ENCODE data around the gene FECH. TPM values are rescaled to one million over a fixed set of nuclear protein-coding genes. Genes with fewer than 3 reads are reported as not detected.
A peak's percentile ranks its signal among the peaks of the same experiment; 100 is the strongest.

The FECH gene
- polyA plus RNA-seq, 3 donors = 9.7 to 23.3 (median 9.9) TPM

- Mint-ChIP-seq H3K4me3 (no peak overlapping the region), H3K9me3 (no peaks in the 10 kb centered on the region), H3K27me3 (ENCODE audit: low read depth in 3 of 3) (no peaks in the 10 kb centered on the region), H3K36me3 (peaks cover 45 to 46% of the 10 kb centered on the region in 2 donors), H3K4me1 (peaks cover 10% of the 10 kb centered on the region), H3K27ac (no peak overlapping the region)
- Histone ChIP-seq H3K79me2 (ENCODE audit: insufficient read depth, low read length) (no peaks in the 10 kb centered on the region), H3K4me2 (replicated peaks; ENCODE audit: extremely low read depth, low read length, poor library complexity, severe bottlenecking) (no peak overlapping the region), H3K4me1 (ENCODE audit: control insufficient read depth in 1 of 2, insufficient read depth in 2 of 2, low read length in 2 of 2) (peaks cover 6 to 8% of the 10 kb centered on the region in 2 donors), H3K27me3 (ENCODE audit: control insufficient read depth in 2 of 2, insufficient read depth in 2 of 2, low read length in 2 of 2) (no peaks in the 10 kb centered on the region), H3K9me3 (replicated peaks in 1 of 2; ENCODE audit: control insufficient read depth in 1 of 2, insufficient read depth in 1 of 2, low read length in 2 of 2) (no peaks in the 10 kb centered on the region), H4K20me1 (ENCODE audit: insufficient read depth, low read length) (no peaks in the 10 kb centered on the region), H3K36me3 (replicated peaks in 1 of 2; ENCODE audit: control insufficient read depth in 1 of 2, insufficient read depth in 2 of 2, low read length in 2 of 2) (peaks cover 9 to 26% of the 10 kb centered on the region in 2 donors), H3K4me3 (replicated peaks in 1 of 3; ENCODE audit: low read depth in 2 of 3, low read length in 3 of 3) (no peak overlapping the region), H3K9ac (ENCODE audit: insufficient read depth, low read length, poor library complexity, severe bottlenecking) (no peak overlapping the region), H3K27ac (ENCODE audit: low read depth in 1 of 2, low read length in 2 of 2) (no peak overlapping the region), H2AFZ (ENCODE audit: insufficient read depth, low read depth, low read length, poor library complexity, severe bottlenecking) (no peak overlapping the region)
- DNase-seq = peak; percentile 12 to 26 (median 25)
- WGBS (ENCODE audit: insufficient coverage) = no CpG with 5 or more reads among the region's 2 CpGs
- intact Hi-C loops (cut with micrococcal nuclease) = no loop called here
- peak; percentile 11 for TF ChIP-seq CTCF (IDR thresholded peaks at IDR 0.05)
Measured at GRCh38 chr18:57555134-57555533, 31.4 kb downstream of the FECH start.

- H3K4me1 ChIP-seq (ENCODE audit: control insufficient read depth in 1 of 2, insufficient read depth in 2 of 2, low read length in 2 of 2) = peaks cover 14 to 16% of the 10 kb centered on the region in 2 donors
- intact Hi-C loops (cut with micrococcal nuclease) = no loop called here
- Mint-ChIP-seq H3K4me3 (no peak overlapping the region), H3K4me1 (peaks cover 17% of the 10 kb centered on the region), H3K27me3 (ENCODE audit: low read depth in 3 of 3) (no peaks in the 10 kb centered on the region), H3K36me3 (peaks cover 23 to 25% of the 10 kb centered on the region in 2 donors), H3K9me3 (peaks cover 0 to 7% (median 5%) of the 10 kb centered on the region in 7 donors), H3K27ac (no peak overlapping the region)
- no peak for DNase-seq
- WGBS (ENCODE audit: insufficient coverage) = 93% methylated on average over 7 of the region's 10 CpGs
- H3K79me2 ChIP-seq (ENCODE audit: insufficient read depth, low read length) = no peaks in the 10 kb centered on the region
- no peak for TF ChIP-seq CTCF (IDR thresholded peaks at IDR 0.05)
- no peak overlapping the region for H2AFZ ChIP-seq (ENCODE audit: insufficient read depth, low read depth, low read length, poor library complexity, severe bottlenecking)
- H3K4me2 ChIP-seq (replicated peaks; ENCODE audit: extremely low read depth, low read length, poor library complexity, severe bottlenecking) = no peak overlapping the region
- H3K27me3 ChIP-seq (ENCODE audit: control insufficient read depth in 2 of 2, insufficient read depth in 2 of 2, low read length in 2 of 2) = no peaks in the 10 kb centered on the region
- H3K4me3 ChIP-seq (replicated peaks in 1 of 3; ENCODE audit: low read depth in 2 of 3, low read length in 3 of 3) = no peak overlapping the region
- H3K9me3 ChIP-seq (replicated peaks in 1 of 2; ENCODE audit: control insufficient read depth in 1 of 2, insufficient read depth in 1 of 2, low read length in 2 of 2) = no peaks in the 10 kb centered on the region
- H3K9ac ChIP-seq (ENCODE audit: insufficient read depth, low read length, poor library complexity, severe bottlenecking) = no peak overlapping the region
- H3K36me3 ChIP-seq (replicated peaks in 1 of 2; ENCODE audit: control insufficient read depth in 1 of 2, insufficient read depth in 2 of 2, low read length in 2 of 2) = peaks cover 4 to 24% of the 10 kb centered on the region in 2 donors
- H4K20me1 ChIP-seq (ENCODE audit: insufficient read depth, low read length) = no peaks in the 10 kb centered on the region
- no peak overlapping the region for H3K27ac ChIP-seq (ENCODE audit: low read depth in 1 of 2, low read length in 2 of 2)
Measured at GRCh38 chr18:57550510-57550909, 36.0 kb downstream of the FECH start.
